ENCODE measurements around the gene WDR48. TPM values are rescaled to one million over a fixed set of nuclear protein-coding genes. Genes with fewer than 3 reads are reported as not detected.

WDR48 gene
- total RNA-seq, 2 donors from 2014 or later, result 57.5 to 60.4 TPM

- Histone ChIP-seq H3K27me3 (ENCODE audit: control insufficient read depth, insufficient read depth, low read length, poor library complexity, severe bottlenecking) (no peaks in the 10 kb centered on the region), H3K36me3 (ENCODE audit: control insufficient read depth, insufficient read depth, low read length) (no peaks in the 10 kb centered on the region), H3K4me3 (ENCODE audit: low read length) (no peak overlapping the region), H3K4me1 (ENCODE audit: control insufficient read depth, insufficient read depth, low read length) (no peaks in the 10 kb centered on the region), H3K9me3 (ENCODE audit: control insufficient read depth, low read length) (no peaks in the 10 kb centered on the region), H3K27ac (ENCODE audit: low read depth, low read length) (no peak overlapping the region), H3K9ac (ENCODE audit: extremely low read depth, low read length, poor library complexity, severe bottlenecking) (no peak overlapping the region)
- H3K9me3 Mint-ChIP-seq, result no peaks in the 10 kb centered on the region
- no peaks in the 10 kb centered on the region for H3K27me3 Mint-ChIP-seq (ENCODE audit: insufficient read depth)
- no peak for TF ChIP-seq CTCF (conservative IDR thresholded peaks at IDR 0.05)
- H3K36me3 Mint-ChIP-seq (ENCODE audit: low read depth), result no peaks in the 10 kb centered on the region
- peaks cover 4% of the 10 kb centered on the region for H3K4me1 Mint-ChIP-seq
- DNase-seq, result no peak
- no peak overlapping the region for H3K4me3 Mint-ChIP-seq
- 83 to 94% methylated on average over 9 to 12 of the region's 12 CpGs for WGBS, 2 experiments (ENCODE audit: insufficient coverage in 1 of 2, insufficient read length in 1 of 2)
- H3K27ac Mint-ChIP-seq, result no peak overlapping the region
These were observed 74.2 kb downstream of the WDR48 start for GRCh38 chr3:39125841-39126500.

- DNase-seq, result peak; percentile 89
- no peak overlapping the region for H3K27ac Mint-ChIP-seq
- no peak overlapping the region for H3K9ac ChIP-seq (ENCODE audit: extremely low read depth, low read length, poor library complexity, severe bottlenecking)
These were observed 74.8 kb downstream of the WDR48 start for GRCh38 chr3:39126532-39127071.

GRCh38 chr3:39127269-39127907 lies 75.6 kb downstream of the WDR48 start:
- H3K9ac ChIP-seq (ENCODE audit: extremely low read depth, low read length, poor library complexity, severe bottlenecking), result no peak overlapping the region
- no peak for TF ChIP-seq CTCF (conservative IDR thresholded peaks at IDR 0.05)
- no peak overlapping the region for H3K4me3 Mint-ChIP-seq
- H3K36me3 Mint-ChIP-seq (ENCODE audit: low read depth), result no peaks in the 10 kb centered on the region
- no peak overlapping the region for H3K27ac ChIP-seq (ENCODE audit: low read depth, low read length)
- no peak overlapping the region for H3K4me3 ChIP-seq (ENCODE audit: low read length)
- H3K27ac Mint-ChIP-seq, result no peak overlapping the region
- DNase-seq, result no peak
- no peaks in the 10 kb centered on the region for H3K9me3 ChIP-seq (ENCODE audit: control insufficient read depth, low read length)
- H3K27me3 Mint-ChIP-seq (ENCODE audit: insufficient read depth), result no peaks in the 10 kb centered on the region
- H3K9me3 Mint-ChIP-seq, result no peaks in the 10 kb centered on the region
- H3K27me3 ChIP-seq (ENCODE audit: control insufficient read depth, insufficient read depth, low read length, poor library complexity, severe bottlenecking), result no peaks in the 10 kb centered on the region
- peaks cover 9% of the 10 kb centered on the region for H3K4me1 Mint-ChIP-seq
- 76 to 83% methylated on average over 5 to 7 of the region's 7 CpGs for WGBS, 2 experiments (ENCODE audit: insufficient coverage in 1 of 2, insufficient read length in 1 of 2)
- H3K36me3 ChIP-seq (ENCODE audit: control insufficient read depth, insufficient read depth, low read length), result no peaks in the 10 kb centered on the region
- H3K4me1 ChIP-seq (ENCODE audit: control insufficient read depth, insufficient read depth, low read length), result no peaks in the 10 kb centered on the region

More at GRCh38 chr3:39126532-39127071, 74.8 kb downstream of the WDR48 start:
- no peak overlapping the region for H3K4me3 Mint-ChIP-seq
- no peaks in the 10 kb centered on the region for H3K9me3 ChIP-seq (ENCODE audit: control insufficient read depth, low read length)
- H3K36me3 ChIP-seq (ENCODE audit: control insufficient read depth, insufficient read depth, low read length), result no peaks in the 10 kb centered on the region
- no peaks in the 10 kb centered on the region for H3K4me1 ChIP-seq (ENCODE audit: control insufficient read depth, insufficient read depth, low read length)
- H3K9me3 Mint-ChIP-seq, result no peaks in the 10 kb centered on the region
- H3K27me3 ChIP-seq (ENCODE audit: control insufficient read depth, insufficient read depth, low read length, poor library complexity, severe bottlenecking), result no peaks in the 10 kb centered on the region
- H3K27ac ChIP-seq (ENCODE audit: low read depth, low read length), result no peak overlapping the region
- TF ChIP-seq CTCF (conservative IDR thresholded peaks at IDR 0.05), result peak; percentile 77
- H3K4me1 Mint-ChIP-seq, result peaks cover 9% of the 10 kb centered on the region
- WGBS, 2 experiments (ENCODE audit: insufficient coverage in 1 of 2, insufficient read length in 1 of 2), result 64 to 72% methylated on average over 3 to 6 of the region's 6 CpGs
- no peaks in the 10 kb centered on the region for H3K36me3 Mint-ChIP-seq (ENCODE audit: low read depth)
- no peaks in the 10 kb centered on the region for H3K27me3 Mint-ChIP-seq (ENCODE audit: insufficient read depth)
- H3K4me3 ChIP-seq (ENCODE audit: low read length), result no peak overlapping the region
